ENCODE results near the gene PACSIN2.

DNA sequence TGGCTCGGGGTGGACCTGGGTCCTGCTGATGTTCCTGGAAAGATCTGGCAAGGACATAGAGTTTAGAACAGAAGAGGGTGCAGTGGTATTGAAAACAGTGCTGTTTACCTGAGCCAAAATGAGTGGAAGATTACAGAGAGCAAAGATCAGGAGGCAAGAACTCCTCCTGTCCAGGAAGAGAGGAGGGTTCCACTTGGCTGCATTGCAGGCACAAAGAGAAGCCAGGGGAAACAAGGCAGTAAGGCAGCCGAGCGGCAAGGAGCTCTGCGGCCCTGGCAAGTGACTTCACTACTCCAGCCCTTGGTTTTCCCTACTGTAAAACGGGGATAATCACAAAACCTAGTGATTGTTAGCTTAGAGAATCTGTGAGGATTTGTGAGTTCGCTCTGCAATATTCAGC is 3.7 kb upstream of the PACSIN2 start:
- TF ChIP-seq, protein P1, sequence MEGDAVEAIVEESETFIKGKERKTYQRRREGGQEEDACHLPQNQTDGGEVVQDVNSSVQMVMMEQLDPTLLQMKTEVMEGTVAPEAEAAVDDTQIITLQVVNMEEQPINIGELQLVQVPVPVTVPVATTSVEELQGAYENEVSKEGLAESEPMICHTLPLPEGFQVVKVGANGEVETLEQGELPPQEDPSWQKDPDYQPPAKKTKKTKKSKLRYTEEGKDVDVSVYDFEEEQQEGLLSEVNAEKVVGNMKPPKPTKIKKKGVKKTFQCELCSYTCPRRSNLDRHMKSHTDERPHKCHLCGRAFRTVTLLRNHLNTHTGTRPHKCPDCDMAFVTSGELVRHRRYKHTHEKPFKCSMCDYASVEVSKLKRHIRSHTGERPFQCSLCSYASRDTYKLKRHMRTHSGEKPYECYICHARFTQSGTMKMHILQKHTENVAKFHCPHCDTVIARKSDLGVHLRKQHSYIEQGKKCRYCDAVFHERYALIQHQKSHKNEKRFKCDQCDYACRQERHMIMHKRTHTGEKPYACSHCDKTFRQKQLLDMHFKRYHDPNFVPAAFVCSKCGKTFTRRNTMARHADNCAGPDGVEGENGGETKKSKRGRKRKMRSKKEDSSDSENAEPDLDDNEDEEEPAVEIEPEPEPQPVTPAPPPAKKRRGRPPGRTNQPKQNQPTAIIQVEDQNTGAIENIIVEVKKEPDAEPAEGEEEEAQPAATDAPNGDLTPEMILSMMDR (IDR thresholded peaks at IDR 0.05), result no peak
- TF ChIP-seq POLR2A (IDR thresholded peaks at IDR 0.05), result no peak

Measured in esophagus squamous epithelium (tissue), 4 donors.